ENCODE data around the gene CDH4. TPM values are rescaled to one million over a fixed set of nuclear protein-coding genes. Genes with fewer than 3 reads are reported as not detected.

The CDH4 gene
- total RNA-seq, 1 experiment from 2014 or later, result 25.0 TPM

DNA sequence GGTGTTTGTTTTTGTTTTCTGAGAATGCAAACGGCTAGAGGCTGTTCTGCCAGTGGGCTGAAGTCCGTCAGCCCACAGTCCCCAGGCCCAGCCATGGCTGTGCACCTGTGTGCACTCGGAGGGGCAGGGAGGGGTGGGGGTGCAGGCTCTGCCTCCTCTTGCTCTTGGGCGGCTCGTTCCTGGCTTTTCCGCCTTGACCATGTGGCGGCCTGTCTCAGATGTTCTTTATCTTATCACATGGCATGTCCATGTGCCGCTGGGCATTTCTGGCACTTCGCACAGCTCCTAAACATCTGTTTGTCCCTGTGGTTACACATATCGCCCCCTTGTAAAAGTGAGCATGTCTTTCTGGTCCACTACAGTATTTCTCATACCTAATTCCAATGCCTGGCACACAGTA is 137.0 kb downstream of the CDH4 start:
- H3K9me3 Mint-ChIP-seq (ENCODE audit: unreplicated experiment), result no peaks in the 10 kb centered on the region
- no peak overlapping the region for H3K27ac Mint-ChIP-seq (ENCODE audit: low read depth, unreplicated experiment)
- intact Hi-C loops (cut with micrococcal nuclease), result no loop called here
- H3K27me3 Mint-ChIP-seq (ENCODE audit: insufficient read depth, unreplicated experiment), result no peaks in the 10 kb centered on the region
- POLR2A ChIA-PET, result interaction anchor here (0.8 kb wide), 1 partner anchor 74 kb away, joined by 3 read pairs; no protein-coding TSS in a partner anchor
- peaks cover 17% of the 10 kb centered on the region for H3K4me1 Mint-ChIP-seq (ENCODE audit: insufficient read depth, unreplicated experiment)
- H3K4me3 Mint-ChIP-seq (ENCODE audit: unreplicated experiment), result no peak overlapping the region
- DNase-seq (ENCODE audit: unreplicated experiment), result no peak
- CTCF ChIA-PET, result no interaction called here
- H3K36me3 Mint-ChIP-seq (ENCODE audit: insufficient read depth, unreplicated experiment), result peaks cover 6% of the 10 kb centered on the region
- BruUV-seq (replicated peaks), result no TSS peak
- TF ChIP-seq, protein P1, sequence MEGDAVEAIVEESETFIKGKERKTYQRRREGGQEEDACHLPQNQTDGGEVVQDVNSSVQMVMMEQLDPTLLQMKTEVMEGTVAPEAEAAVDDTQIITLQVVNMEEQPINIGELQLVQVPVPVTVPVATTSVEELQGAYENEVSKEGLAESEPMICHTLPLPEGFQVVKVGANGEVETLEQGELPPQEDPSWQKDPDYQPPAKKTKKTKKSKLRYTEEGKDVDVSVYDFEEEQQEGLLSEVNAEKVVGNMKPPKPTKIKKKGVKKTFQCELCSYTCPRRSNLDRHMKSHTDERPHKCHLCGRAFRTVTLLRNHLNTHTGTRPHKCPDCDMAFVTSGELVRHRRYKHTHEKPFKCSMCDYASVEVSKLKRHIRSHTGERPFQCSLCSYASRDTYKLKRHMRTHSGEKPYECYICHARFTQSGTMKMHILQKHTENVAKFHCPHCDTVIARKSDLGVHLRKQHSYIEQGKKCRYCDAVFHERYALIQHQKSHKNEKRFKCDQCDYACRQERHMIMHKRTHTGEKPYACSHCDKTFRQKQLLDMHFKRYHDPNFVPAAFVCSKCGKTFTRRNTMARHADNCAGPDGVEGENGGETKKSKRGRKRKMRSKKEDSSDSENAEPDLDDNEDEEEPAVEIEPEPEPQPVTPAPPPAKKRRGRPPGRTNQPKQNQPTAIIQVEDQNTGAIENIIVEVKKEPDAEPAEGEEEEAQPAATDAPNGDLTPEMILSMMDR (IDR thresholded peaks at IDR 0.05; ENCODE audit: unreplicated experiment), result no peak

DNA sequence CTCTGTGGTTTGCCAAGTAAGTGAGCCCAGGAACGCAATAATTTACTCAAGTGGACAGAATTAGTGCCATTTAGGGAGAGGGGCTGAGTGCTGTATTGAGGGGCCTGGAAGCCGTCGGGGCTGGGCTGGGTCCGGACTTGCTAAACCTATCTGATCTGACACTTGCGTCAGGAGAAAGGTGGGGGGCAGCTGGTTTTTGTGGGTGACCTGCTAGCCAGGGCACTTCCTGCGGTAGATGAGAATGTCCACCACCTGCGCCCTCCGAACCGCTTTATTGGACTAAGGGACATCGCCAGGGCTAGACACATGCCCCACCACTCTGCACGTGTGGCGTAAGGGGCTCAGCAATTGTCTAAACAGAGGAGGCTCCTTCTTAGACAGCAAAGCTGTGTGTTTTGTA is 139.1 kb downstream of the CDH4 start:
- no peak overlapping the region for H3K27ac Mint-ChIP-seq (ENCODE audit: low read depth, unreplicated experiment)

DNA sequence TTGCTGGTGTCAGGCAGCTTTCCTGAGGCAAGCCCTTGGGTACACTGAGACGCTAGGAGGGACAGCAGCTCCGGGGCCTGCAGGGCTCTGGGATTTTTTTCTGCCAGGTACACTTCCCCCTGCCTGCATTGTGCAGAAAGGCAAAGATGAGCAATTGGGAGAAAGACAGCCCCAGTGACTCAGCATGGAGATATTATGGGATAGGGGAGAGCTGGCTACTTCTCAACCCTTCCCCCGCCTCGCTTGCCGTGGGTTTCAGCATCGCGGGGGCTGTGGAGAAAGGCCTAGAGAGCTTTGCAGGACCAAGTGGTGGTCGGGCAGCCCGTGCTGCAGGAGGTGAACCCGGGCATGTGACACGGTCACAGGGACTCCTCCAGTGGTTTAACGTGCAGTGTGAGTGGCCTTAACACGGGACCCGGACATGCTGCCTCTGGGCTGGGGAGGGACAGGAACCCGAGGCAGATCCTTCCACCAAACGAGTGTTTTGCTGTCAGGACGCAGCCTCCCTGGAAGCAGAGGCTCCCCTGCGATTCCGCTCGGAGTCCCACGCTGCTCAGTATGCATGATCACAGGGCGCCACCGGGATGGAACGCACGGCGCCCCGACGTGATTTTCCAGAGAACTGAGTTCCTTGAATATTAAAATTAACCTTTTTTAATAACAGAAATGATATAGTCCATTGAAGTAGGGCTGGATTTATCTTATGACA is 139.9 kb downstream of the CDH4 start:
- no peaks in the 10 kb centered on the region for H3K9me3 Mint-ChIP-seq (ENCODE audit: unreplicated experiment)
- H3K4me3 Mint-ChIP-seq (ENCODE audit: unreplicated experiment), result no peak overlapping the region
- H3K4me1 Mint-ChIP-seq (ENCODE audit: insufficient read depth, unreplicated experiment), result peaks cover 16% of the 10 kb centered on the region
- POLR2A ChIA-PET, result no interaction called here
- no peaks in the 10 kb centered on the region for H3K27me3 Mint-ChIP-seq (ENCODE audit: insufficient read depth, unreplicated experiment)
- no peak overlapping the region for H3K27ac Mint-ChIP-seq (ENCODE audit: low read depth, unreplicated experiment)
- TF ChIP-seq, protein P1 (IDR thresholded peaks at IDR 0.05; ENCODE audit: unreplicated experiment), result no peak
- no peak for DNase-seq (ENCODE audit: unreplicated experiment)
- no peaks in the 10 kb centered on the region for H3K36me3 Mint-ChIP-seq (ENCODE audit: insufficient read depth, unreplicated experiment)
- CTCF ChIA-PET, result no interaction called here
- intact Hi-C loops (cut with micrococcal nuclease), result no loop called here
- BruUV-seq (replicated peaks), result no TSS peak

More for the DNA sequence above, 139.1 kb downstream of the CDH4 start:
- Mint-ChIP-seq H3K27me3 (ENCODE audit: insufficient read depth, unreplicated experiment) (no peaks in the 10 kb centered on the region), H3K36me3 (ENCODE audit: insufficient read depth, unreplicated experiment) (peaks cover 2% of the 10 kb centered on the region), H3K4me3 (ENCODE audit: unreplicated experiment) (no peak overlapping the region), H3K9me3 (ENCODE audit: unreplicated experiment) (no peaks in the 10 kb centered on the region), H3K4me1 (ENCODE audit: insufficient read depth, unreplicated experiment) (peaks cover 17% of the 10 kb centered on the region)
- ChIA-PET POLR2A (no interaction called here), CTCF (no interaction called here)
- intact Hi-C loops (cut with micrococcal nuclease), result no loop called here
- no peak for DNase-seq (ENCODE audit: unreplicated experiment)
- TF ChIP-seq, protein P1 (IDR thresholded peaks at IDR 0.05; ENCODE audit: unreplicated experiment), result no peak
- BruUV-seq (replicated peaks), result no TSS peak

DNA sequence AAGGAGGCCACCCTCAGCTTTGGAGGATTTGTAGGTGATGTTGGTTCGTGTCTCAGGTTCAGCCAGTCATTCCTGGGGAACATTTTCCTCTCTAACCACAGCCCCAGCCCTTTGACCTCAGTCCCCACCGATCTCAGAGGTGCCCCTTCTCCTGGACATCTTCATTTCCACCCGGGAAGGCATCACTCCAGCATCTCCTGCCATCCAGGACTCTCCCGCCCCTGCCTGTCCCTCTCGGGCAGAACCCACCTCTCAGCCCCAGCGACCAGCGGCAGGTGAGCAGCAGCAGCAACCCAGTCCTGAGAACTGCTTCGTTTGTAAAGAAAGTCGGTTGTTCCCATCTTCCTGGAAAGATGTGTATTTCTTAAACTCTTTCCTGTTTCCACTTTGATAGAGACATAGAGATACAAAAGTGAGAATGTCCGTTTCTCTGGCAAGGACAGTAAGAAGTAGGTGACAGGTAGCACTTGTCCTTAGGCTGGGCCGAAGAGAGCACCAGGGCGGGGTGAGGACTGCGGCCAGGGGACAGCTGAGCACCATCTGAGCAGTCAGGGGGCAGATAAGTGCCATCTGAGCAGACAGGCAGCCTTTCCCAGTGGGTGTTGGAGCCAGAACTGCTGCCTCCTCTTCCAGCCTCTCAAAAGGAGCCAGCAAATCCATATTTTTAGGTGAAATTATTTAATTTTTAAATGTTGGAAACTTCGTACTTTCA is 142.2 kb downstream of the CDH4 start:
- intact Hi-C loops (cut with micrococcal nuclease), result no loop called here
- ChIA-PET CTCF (no interaction called here), POLR2A (no interaction called here)
- no TSS peak for BruUV-seq (replicated peaks)
- Mint-ChIP-seq H3K27me3 (ENCODE audit: insufficient read depth, unreplicated experiment) (no peaks in the 10 kb centered on the region), H3K36me3 (ENCODE audit: insufficient read depth, unreplicated experiment) (no peaks in the 10 kb centered on the region), H3K4me3 (ENCODE audit: unreplicated experiment) (no peak overlapping the region), H3K4me1 (ENCODE audit: insufficient read depth, unreplicated experiment) (peaks cover 5% of the 10 kb centered on the region), H3K9me3 (ENCODE audit: unreplicated experiment) (no peaks in the 10 kb centered on the region), H3K27ac (ENCODE audit: low read depth, unreplicated experiment) (no peak overlapping the region)
- DNase-seq (ENCODE audit: unreplicated experiment), result no peak
- TF ChIP-seq, protein P1 (IDR thresholded peaks at IDR 0.05; ENCODE audit: unreplicated experiment), result no peak

All from MCF 10A (cell line).